Epidermal melanocyte (primary cell): ENCODE measurements around the gene ANXA5.

Source experiments
- DNase-seq: peaks from one replicate; pipeline ENCODE4 v3.0.0; 2011; ENCODE audit warnings: low spot score; ENCODE audit not compliant: insufficient read length

The ANXA5 gene

GRCh38 chr4:121712001-121712651, 15.3 kb upstream of the ANXA5 start:
- no peak for DNase-seq

- DNase-seq: peak; percentile 36
Observed at GRCh38 chr4:121711263-121712000, 14.7 kb upstream of the ANXA5 start.

DNA sequence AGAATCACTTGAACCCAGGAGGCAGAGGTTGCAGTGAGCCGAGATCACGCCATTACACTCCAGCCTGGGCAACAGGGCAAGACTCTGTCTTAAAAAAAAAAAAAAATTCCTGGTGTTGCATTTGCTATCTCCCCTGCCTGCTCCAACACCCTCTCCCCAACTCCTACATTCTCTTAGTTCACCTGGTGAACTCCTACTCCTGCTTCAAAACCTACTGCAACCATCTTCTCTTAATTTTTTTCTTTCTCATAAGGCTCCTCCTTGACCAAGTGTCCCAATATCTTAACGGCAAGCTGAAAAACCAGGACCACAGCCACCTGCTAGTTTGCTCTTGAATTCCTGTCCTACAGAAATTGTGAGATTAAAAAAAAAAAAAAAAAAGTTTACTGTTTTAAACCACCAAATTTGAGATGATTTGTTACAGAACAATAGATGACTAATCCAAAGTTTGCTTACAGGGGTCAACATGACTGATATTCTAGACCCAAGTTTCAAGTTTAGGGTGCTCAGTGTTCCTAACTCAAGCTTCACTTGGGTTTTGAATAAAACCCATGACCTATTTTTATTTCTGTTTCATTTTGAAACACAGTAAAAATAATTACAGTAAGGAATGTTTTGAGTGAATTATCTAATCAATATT, 13.1 kb upstream of the ANXA5 start:
- no peak for DNase-seq

- no peak for DNase-seq
Observed at GRCh38 chr4:121707344-121707743, 10.6 kb upstream of the ANXA5 start.

GRCh38 chr4:121706595-121707021, 9.8 kb upstream of the ANXA5 start:
- no peak for DNase-seq

DNA sequence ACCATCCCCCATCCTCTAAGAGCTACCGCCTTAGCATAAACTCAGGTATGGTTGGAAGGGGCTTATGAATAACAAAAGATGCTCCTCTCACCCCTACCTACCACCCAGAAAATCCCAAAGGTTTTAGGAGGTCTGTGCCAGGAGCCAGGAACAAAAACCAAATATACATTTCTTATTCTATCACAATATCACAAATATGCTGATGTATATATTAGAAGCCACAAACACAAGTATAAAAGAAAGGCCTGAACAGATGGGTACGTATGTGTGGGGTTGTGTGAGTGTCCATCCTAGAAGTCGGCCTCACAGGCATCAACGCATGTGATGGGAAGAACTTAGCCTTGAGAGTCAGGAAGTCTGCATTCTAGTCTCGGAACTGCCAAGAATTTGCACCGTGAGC, 8.7 kb upstream of the ANXA5 start:
- no peak for DNase-seq

DNA sequence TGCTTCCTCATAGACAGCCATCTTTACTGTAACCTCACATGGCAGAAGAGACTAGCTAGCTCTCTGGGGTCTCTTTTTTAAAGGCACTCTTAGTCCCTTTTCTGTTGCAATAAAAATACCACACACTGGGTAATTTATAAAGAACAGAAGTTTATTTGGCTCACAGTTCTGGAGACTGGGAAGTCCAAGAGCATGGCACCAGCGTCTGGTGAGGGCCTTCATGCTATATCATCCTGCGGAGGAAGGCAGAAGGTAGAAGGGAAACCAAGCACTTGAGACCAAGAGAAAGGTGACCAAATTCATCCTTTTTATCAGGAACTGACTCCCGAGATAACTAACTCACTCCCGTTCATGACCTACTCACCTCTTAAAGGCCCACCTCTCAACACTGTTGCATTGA, 5.4 kb upstream of the ANXA5 start:
- no peak for DNase-seq

DNA sequence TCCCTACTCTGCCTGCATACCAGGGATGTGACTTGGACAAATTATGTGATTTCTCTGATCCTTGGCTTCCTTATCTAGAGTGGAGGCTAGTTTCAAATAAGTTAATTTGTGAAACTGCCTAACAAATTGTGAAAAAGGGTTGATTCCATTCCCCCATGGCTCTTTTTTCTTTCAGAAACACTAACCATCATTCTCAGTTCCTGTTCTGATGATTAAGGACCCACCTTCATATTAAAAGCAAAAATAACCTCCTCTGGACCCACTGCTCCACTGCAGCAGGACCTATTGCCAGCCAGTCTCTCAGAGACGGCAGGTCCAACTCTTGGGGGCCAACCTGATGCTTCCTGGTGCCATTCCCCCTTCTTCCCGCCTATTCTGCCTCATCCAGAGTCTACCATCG, 4.5 kb upstream of the ANXA5 start:
- no peak for DNase-seq

GRCh38 chr4:121698236-121698671, 1.5 kb upstream of the ANXA5 start:
- peak; percentile 37 for DNase-seq

DNA sequence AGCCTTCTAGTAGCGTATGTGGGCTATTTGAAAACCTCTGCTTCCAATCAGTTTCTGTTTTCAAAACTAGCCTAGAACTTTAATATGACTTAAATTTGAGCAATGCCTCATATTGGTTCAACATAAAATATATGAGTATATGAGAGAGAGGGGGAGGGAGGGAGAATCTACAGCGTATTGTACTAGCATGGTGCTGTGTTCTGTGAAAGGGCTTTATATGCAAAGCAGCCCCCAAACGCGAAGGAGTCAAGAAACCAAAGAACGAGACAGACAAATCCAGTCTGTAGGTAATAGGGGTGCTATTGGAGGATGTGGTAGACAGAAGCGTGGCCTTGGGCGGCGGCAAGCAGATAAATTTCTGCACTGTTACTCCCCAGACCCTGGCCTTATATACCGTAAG, 784 bp upstream of the ANXA5 start:
- no peak for DNase-seq

GRCh38 chr4:121696170-121696580, 605 bp downstream of the ANXA5 start:
- DNase-seq: no peak

DNA sequence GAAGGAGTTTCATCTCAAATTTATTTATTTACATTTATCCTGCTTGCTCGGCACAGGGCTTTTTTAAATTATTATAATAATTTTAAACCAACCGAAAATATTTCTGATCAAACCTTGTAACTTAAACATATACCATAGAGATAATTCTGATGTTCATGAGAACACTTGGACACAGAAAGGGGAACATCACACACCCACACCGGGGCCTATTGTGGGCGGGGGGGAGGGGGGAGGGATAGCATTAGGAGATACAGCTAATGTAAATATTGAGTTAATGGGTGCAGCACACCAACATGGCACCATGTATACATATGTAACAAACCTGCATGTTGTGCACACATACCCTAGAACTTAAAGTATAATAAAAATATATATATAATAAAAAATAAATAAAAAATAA, 2.9 kb downstream of the ANXA5 start:
- no peak for DNase-seq

GRCh38 chr4:121693450-121693849, 3.3 kb downstream of the ANXA5 start:
- no peak for DNase-seq

DNA sequence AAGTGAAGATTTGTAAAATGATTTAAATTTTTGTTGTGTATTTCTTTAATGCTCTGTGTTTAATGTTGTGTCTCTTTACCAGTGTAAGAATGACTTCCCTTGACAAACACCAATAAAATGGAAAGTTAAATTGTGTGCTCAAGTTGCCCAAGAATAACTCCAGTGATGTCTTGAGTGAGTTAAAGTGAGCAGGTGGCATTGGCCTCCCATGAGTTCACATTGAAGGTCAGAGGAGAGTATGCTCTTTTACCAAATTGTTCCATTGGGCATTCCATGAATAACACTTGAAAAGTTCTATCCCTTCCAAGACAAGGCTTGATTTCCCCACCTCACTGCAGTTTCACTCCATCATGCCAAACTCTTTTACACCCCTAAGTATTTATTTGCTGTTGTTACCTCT, 4.5 kb downstream of the ANXA5 start:
- DNase-seq: no peak

DNA sequence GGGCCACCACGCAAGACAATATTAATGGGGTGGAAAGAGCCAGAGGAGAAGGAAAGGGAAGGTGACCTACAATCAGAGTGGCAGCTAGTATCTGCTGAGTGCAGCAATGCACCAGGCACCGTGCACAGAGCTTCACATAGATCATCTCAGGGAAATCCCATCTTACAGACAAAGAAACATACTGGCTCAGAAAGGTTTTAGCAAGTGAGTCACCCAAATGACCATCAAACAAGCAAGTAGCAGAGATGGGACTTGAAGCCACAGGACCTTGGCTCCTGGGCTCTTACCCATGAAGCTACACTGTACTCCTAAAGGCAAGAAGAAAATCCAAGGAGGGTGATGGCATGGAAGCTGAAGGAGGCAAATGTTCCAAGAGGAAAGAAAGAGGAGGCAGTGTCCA, 6.8 kb downstream of the ANXA5 start:
- no peak for DNase-seq

DNA sequence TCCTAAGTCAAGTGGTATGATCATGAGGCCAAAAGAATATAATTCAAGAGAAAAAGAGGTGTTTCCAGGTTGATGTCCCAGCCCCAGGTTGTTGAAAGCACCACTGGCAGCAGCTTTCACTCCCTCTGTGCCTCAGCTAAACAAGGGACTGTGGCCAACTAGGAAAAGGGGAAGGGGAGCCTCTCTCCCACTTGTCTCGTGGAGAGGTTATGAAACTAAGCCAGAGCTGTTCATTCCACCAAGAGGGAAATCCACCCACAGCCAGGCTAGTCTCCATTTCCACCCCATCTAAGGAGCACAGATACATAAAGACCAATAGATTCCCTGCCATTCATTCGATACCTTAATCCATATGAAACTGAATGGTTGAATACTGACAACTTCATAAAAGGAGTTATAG, 8.1 kb downstream of the ANXA5 start:
- no peak for DNase-seq

- DNase-seq: no peak
Observed at GRCh38 chr4:121688261-121688660, 8.5 kb downstream of the ANXA5 start.

DNA sequence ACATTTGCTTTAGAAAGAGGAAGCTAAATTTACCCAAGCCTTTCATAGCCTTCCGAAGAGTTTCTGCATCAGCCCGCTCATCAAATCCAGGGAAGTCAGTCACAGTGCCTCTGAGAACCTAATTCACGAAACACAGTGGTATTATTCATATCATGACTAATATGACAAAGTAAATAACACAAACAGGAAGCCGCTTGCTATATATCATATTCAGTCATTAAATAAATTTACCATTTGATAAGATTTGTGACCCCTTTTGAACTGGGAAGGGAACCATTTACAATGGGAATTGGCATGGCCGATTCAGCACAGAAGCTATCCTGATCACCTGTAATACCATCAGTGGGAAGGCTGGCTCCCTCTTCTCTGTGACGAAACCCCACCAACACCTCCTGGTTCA, 10.5 kb downstream of the ANXA5 start:
- no peak for DNase-seq

DNA sequence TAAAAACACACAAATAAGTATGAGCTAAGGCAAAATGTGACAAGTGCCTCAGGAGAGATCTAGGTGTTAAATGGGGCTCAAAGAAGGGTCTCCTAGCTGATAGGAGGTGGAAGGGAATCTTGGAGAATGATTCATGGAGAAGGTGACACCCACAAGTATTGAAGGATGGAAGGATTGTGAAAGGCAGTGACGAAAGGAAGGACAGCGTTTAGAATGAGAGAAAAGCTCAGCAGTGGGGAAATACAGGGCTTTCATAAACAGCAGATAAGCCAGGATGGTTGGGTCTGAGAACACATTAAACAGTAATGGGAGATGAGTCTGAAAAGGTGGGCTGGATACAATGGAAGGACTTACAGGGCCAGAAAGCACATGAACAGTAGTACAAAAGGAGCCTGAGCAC, 11.5 kb downstream of the ANXA5 start:
- DNase-seq: no peak

- no peak for DNase-seq
Observed at GRCh38 chr4:121684561-121684960, 12.2 kb downstream of the ANXA5 start.

DNA sequence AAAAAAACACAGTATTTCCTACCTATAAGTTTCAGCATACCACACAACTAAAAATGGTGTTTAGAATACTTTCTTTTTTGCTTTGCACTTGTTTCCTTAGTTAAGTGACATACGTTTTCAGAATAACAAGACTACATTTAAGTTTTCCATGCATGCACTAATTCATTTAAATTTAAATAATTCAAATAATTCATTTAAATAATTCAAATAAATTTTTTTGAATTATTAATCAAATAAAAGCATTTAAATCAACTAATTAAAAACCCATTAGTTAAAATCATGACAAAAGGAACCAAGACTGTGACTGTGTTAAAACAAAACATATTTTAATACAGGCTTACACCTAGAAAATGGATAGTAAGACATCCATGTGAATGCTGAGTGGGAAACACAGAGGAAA, 12.8 kb downstream of the ANXA5 start:
- no peak for DNase-seq

DNA sequence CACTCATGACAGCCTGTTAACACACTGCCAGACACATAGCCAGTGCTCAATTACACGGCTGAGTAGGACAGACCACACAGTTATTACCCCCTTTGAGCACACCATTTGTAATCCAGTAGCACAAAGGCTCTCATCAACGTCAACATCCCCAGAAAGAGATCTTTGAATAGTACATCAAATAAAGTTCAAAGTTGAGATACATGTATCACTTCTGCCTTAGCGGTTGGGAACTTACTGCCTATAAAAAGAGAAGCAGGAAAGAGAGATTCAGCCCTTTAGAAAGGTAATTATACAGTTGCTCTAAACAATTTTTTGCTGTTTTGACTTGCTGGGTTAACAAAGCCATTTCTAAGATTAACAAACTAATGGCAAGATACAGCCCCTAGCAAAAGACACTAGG, 16.2 kb downstream of the ANXA5 start:
- no peak for DNase-seq

- no peak for DNase-seq
Observed at GRCh38 chr4:121679951-121680350, 16.8 kb downstream of the ANXA5 start.
